A673 (cell line): ENCODE results near the gene TPP1. TPM values are rescaled to one million over a fixed set of nuclear protein-coding genes. Genes with fewer than 3 reads are reported as not detected.

Experiments used
- Bru-seq: library from RNA; stranded (reverse); fragments of 400-500 nt; gene quantifications from one replicate; lab custom pipeline; 2021; lab: Mats Ljungman, UMichigan
- BruChase-seq, 2 experiments: library from RNA; stranded (reverse); fragments of 400-500 nt; gene quantifications; one replicate each; lab custom pipeline; 2021; lab: Mats Ljungman, UMichigan
- BruUV-seq: library from RNA; stranded (reverse); fragments of 400-500 nt; replicated peaks from 2 replicates; lab custom pipeline; 2021; lab: Mats Ljungman, UMichigan
- CTCF ChIA-PET: fragments of 300-600 bp; sonication (Branson Sonifier 250); formaldehyde crosslinking; loops from one replicate; lab custom pipeline; 2022; ENCODE audit warnings: antibody characterized with exemption; lab: Charles Lee
- POLR2A ChIA-PET: fragments of 300-600 bp; sonication (Branson Sonifier 250); formaldehyde crosslinking; loops from one replicate; lab custom pipeline; 2022; ENCODE audit warnings: antibody characterized with exemption; ENCODE audit not compliant: low non-redundant PET; lab: Charles Lee
- DNase-seq: peaks from one replicate; pipeline ENCODE4 v3.0.0-alpha.2; 2015; ENCODE audit warnings: low spot score
- H3K27ac ChIP-seq: fragments of 200-600 bp; sonication (generic); 2 replicates; pipeline ENCODE4 v1.5.1; 2016; ENCODE audit warnings: mixed run types, low read depth, mild to moderate bottlenecking, mixed read lengths, antibody characterized with exemption, low read length; ENCODE audit not compliant: poor library complexity, severe bottlenecking
- H3K27me3 ChIP-seq: fragments of 200-600 bp; sonication (generic); replicated peaks from 2 replicates; pipeline ENCODE4 v1.6.1; 2017; ENCODE audit warnings: mixed run types, low read depth, mild to moderate bottlenecking, mixed read lengths, antibody characterized with exemption, low read length; ENCODE audit not compliant: insufficient read depth, poor library complexity
- H3K36me3 ChIP-seq: fragments of 200-600 bp; sonication (generic); 2 replicates; pipeline ENCODE4 v1.6.1; 2016; ENCODE audit warnings: mixed run types, mild to moderate bottlenecking, mixed read lengths, antibody characterized with exemption, low read length; ENCODE audit not compliant: insufficient read depth, poor library complexity, severe bottlenecking
- H3K4me1 ChIP-seq: fragments of 200-600 bp; sonication (generic); 2 replicates; pipeline ENCODE4 v1.6.1; 2017; ENCODE audit warnings: mixed run types, mild to moderate bottlenecking, mixed read lengths, antibody characterized with exemption, low read length; ENCODE audit not compliant: insufficient read depth, poor library complexity, severe bottlenecking
- H3K4me3 ChIP-seq: fragments of 200-600 bp; sonication (generic); 2 replicates; pipeline ENCODE4 v1.5.1; 2016; ENCODE audit warnings: low read depth, mixed run types, mild to moderate bottlenecking, mixed read lengths, low read length; ENCODE audit not compliant: poor library complexity, severe bottlenecking
- H3K9me3 ChIP-seq: fragments of 200-600 bp; sonication (generic); 2 replicates; pipeline ENCODE4 v1.6.1; 2016; ENCODE audit warnings: mixed run types, low read depth, mild to moderate bottlenecking, mixed read lengths, antibody characterized with exemption, low read length; ENCODE audit not compliant: poor library complexity, severe bottlenecking
- EZH2 ChIP-seq: fragments of 200-600 bp; sonication (generic); IDR thresholded peaks from 2 replicates; pipeline ENCODE4 v1.6.1; 2017; ENCODE audit warnings: borderline replicate concordance, low read depth, mild to moderate bottlenecking, mixed read lengths, antibody characterized with exemption, low read length; ENCODE audit not compliant: poor library complexity, severe bottlenecking
- intact Hi-C: fragments of 100-400 bp; cut with micrococcal nuclease; formaldehyde crosslinking; loops from one replicate; pipeline ENCODE4 v1.10.0; 2022; ENCODE audit not compliant: unreplicated experiment
- long read RNA-seq: library from polyadenylated mRNA; stranded (forward); transcript quantifications from one replicate; pipeline ENCODE4 v2.0.0, GENCODE V29; 2022
- total RNA-seq: library from RNA; stranded (reverse); gene quantifications from 2 replicates; pipeline ENCODE4 v1.2.3, GENCODE V29; 2021
- TF ChIP-seq, protein P1 (sequence below): fragments of 300-800, 200-600 bp; sonication (generic); conservative IDR thresholded peaks from 2 replicates; pipeline ENCODE4 v1.5.1; 2017; ENCODE audit warnings: low read depth, mild to moderate bottlenecking, antibody characterized with exemption, low read length, moderate library complexity, mixed read lengths

The TPP1 gene
- total RNA-seq (42.2 and 53.0 TPM in 2 replicates), Bru-seq, nascent RNA (percentile 71 among the genes with signal in this experiment), BruChase-seq, experiment 1, labeled RNA remaining after a 2-hour chase (percentile 81 among the genes with signal in this experiment), BruChase-seq, experiment 2, labeled RNA remaining after a 6-hour chase (percentile 92 among the genes with signal in this experiment)
- long read RNA-seq, transcript TPP1-201 (13 exons, 3,560 nt): major isoform, 69 of 103 reads
- long read RNA-seq, transcript TPP1-214 (12 exons, 3,578 nt): minor isoform, 7 of 103 reads
- long read RNA-seq, partial matches to known transcripts: 18 of 103 reads
- long read RNA-seq, other reads (novel, unspliced or antisense): 5 of 103 reads

DNA sequence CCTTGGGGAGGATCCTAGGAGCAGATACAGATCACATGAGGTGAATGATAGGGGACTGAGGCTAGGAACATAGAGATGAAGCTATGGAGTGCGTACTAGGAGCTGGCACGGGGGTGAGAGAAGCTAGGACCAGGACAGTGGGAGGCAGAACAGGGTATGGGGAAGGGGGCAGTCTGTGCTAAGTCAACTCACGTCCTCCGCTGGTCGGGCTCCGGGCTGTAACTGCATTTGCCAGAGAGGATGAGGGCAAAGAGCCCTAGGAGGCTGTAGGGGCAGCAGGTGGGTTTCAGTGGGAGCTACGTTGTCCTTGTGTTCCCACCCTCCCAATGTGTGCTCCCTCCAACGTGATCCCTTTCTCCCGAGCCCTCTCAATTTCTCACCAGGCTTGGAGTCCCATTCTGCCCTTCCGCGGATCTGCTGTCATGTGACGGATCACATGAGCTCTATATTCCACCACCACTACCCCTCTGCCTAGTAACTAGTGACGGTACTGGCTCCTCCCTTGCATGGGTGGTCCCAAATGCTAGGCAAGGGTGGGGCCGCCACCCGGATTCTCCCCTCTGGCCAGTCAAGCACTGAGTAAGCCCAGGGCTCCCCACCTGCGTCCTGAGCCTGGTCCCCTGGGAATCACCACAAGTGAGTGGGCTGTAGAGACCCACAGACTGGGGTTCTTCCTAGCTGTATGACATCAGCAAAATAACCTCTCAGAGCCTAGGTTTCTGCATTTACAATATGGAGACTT is at the start of gene TPP1:
Gene TPP1 (minus strand): TSS at position 419 of the 742 bp plus-strand sequence. CDS start 22 bp downstream, at position 397.
- DNase-seq: peak; percentile 94
- BruUV-seq: no TSS peak
- intact Hi-C loops: loop anchor here (2.0 to 10.0 kb wide), 3 partner anchors 64 to 234 kb away; partner anchors contain the start of gene MRPL17

DNA sequence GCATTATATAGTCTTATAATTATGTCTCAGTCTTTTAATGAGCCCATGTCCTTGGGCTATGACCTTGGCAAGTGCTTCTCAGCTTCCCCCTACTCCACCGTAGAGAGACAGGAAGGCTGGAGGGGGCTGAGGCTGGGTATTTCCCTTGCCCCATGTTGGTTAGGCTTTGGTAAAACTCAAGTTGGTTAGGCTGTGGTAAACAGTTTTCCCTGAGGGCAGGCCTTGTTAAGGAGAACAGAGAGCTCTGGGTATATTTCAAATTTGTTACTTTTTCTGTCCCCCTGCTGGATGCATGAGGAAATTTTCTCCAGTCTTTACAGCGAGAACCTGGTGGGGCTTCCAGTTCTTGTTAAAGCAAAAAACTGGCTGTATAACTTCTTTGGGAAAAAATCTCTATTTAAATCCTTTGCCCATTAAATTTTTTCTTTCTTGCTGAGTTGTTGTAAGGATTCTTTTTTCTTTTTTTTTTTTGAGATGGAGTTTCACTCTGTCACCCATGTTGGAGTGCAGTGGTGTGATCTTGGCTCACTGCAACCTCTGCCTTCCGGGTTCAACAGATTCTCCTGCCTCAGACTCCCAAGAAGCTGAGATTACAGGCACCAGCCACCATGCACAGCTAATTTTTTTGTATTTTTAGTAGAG is 48.6 kb upstream of the TPP1 start:
- no peaks in the 10 kb centered on the region for H3K4me1 ChIP-seq
- intact Hi-C loops: no loop called here
- no peaks in the 10 kb centered on the region for H3K27me3 ChIP-seq
- no peak for TF ChIP-seq EZH2
- TF ChIP-seq, protein P1, sequence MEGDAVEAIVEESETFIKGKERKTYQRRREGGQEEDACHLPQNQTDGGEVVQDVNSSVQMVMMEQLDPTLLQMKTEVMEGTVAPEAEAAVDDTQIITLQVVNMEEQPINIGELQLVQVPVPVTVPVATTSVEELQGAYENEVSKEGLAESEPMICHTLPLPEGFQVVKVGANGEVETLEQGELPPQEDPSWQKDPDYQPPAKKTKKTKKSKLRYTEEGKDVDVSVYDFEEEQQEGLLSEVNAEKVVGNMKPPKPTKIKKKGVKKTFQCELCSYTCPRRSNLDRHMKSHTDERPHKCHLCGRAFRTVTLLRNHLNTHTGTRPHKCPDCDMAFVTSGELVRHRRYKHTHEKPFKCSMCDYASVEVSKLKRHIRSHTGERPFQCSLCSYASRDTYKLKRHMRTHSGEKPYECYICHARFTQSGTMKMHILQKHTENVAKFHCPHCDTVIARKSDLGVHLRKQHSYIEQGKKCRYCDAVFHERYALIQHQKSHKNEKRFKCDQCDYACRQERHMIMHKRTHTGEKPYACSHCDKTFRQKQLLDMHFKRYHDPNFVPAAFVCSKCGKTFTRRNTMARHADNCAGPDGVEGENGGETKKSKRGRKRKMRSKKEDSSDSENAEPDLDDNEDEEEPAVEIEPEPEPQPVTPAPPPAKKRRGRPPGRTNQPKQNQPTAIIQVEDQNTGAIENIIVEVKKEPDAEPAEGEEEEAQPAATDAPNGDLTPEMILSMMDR: peak; percentile 65
- no peak overlapping the region for H3K27ac ChIP-seq
- POLR2A ChIA-PET: no interaction called here
- H3K9me3 ChIP-seq: no peaks in the 10 kb centered on the region
- no peaks in the 10 kb centered on the region for H3K36me3 ChIP-seq
- CTCF ChIA-PET: interaction anchor here (0.7 to 1.4 kb wide), 2 partner anchors 136 to 289 kb away, joined by 3 to 10 read pairs; no protein-coding TSS in a partner anchor
- H3K4me3 ChIP-seq: no peak overlapping the region
- BruUV-seq: no TSS peak
- DNase-seq: peak; percentile 72

More for the DNA sequence above, at the start of gene TPP1:
- Histone ChIP-seq H3K27ac (peak within 1 kb of the TSS; percentile 51), H3K9me3 (no peaks in the 10 kb centered on the region), H3K4me3 (peak within 1 kb of the TSS; percentile 65), H3K27me3 (no peaks in the 10 kb centered on the region), H3K36me3 (no peaks in the 10 kb centered on the region), H3K4me1 (peaks cover 10% of the 10 kb centered on the region)
- ChIA-PET POLR2A (no interaction called here), CTCF (no interaction called here)
- TF ChIP-seq EZH2: no peak
- TF ChIP-seq, protein P1: no peak
